HG02885 (cell line): ENCODE results near the gene IL36G.

Experiments
- ATAC-seq: cut with Tn5 transposase; IDR thresholded peaks from one replicate; pipeline ENCODE4 v1.9.1; 2021; ENCODE audit warnings: mild to moderate bottlenecking; ENCODE audit not compliant: unreplicated experiment, poor library complexity

The IL36G gene

GRCh38 chr2:112967023-112967422 lies 10.8 kb upstream of the IL36G start:
- ATAC-seq = no peak

GRCh38 chr2:112972423-112973086 lies 5.3 kb upstream of the IL36G start:
- no peak for ATAC-seq

DNA sequence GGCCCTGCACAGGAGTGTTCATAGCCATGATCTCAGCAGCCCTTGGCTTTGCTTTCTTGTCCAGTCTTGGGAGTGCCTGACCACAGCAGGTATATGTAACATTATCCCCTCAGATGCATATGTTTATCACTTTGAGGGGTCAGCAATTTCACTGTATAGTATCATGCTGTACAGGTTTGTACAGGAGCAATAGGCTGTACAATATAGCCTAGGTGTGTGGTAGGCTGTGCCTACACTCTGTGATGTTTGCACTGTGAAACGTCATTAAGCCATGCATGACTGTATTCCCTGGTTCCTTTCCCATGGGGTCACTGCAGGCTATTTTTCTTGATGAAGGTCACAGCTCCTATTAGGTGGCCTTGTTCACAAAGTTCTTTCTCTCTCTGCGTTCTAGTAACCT lies 4.7 kb upstream of the IL36G start:
- no peak for ATAC-seq

GRCh38 chr2:112979731-112980130 lies 1.9 kb downstream of the IL36G start:
- ATAC-seq = no peak

DNA sequence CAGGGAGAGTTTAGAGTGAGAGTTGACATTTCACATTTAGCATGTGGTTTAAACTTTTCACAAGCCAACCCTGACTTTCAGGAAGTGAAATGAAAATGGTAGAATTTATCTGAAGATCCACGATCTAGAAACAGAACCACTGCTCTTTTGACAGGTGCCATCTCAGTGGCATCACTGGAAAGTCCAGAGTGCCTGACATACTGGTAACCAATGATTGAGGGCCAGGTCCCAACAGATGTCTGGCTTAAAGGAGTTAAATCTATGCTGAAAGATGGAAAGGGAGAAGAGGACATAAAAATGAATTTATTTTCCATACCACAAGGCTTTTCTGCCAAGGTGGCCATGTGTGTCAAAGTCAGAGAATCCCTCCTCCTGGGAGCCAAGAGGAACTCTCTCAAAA lies 2.7 kb downstream of the IL36G start:
- no peak for ATAC-seq

- no peak for ATAC-seq
Measured at GRCh38 chr2:112985090-112985489, 7.3 kb downstream of the IL36G start.

DNA sequence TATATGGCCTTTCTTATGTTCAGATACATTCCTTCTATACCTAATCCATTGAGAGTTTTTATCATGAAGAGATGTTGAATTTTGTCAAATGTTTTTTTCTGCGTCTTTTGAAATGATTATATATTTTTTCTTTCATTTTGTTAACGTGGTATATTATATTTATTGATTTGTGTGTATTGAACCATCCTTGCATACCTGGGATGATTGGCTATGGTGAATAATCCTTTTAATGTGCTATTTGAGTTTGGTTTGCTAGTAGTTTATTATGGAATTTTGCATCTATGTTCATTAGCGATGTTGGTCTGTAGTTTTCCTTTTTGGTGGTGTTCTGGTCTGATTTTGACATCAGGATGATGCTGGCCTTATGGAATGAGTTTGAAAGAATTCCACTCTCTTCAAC lies 11.8 kb downstream of the IL36G start:
- no peak for ATAC-seq

DNA sequence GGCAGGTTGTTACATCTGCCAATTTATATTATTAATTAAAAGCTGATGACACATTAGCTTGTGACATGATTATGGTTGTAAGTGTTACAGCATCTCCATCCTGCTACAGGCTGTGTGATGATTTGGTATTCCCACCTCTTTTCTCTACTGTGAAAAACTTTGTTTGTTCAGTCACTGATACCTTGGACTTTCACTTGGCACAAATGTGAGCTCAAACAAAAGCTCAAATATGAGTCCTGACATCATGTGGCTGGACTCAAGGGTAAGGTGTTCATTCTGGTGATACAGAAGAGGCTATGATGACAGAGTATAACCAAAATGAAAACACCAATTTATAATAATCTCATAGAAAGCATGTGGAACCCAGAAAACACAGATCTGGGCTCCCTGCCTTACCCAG lies 16.0 kb downstream of the IL36G start:
- no peak for ATAC-seq

- ATAC-seq = no peak
Measured at GRCh38 chr2:112994648-112995047, 16.8 kb downstream of the IL36G start.

- no peak for ATAC-seq
Measured at GRCh38 chr2:112995346-112995920, 17.6 kb downstream of the IL36G start.

- ATAC-seq = no peak
Measured at GRCh38 chr2:112996635-112997034, 18.8 kb downstream of the IL36G start.

DNA sequence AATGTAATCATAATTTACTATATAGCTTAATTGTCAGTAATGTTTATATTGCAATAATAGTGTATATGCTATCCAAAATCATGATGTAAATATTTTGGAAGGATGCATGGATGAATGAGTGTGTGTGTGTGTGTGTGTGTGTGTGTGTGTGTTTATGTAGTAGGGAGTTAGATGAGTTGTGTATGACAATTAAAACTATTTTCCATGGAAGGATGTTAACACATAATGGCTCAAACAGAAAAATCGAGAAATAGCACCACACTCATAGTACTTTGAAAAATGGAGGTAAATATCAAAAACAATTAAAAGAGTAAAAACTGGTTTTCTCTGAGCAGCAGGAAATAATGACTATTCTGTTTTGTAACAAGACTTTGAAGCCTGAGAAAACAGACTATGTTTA lies 19.3 kb downstream of the IL36G start:
- no peak for ATAC-seq

GRCh38 chr2:113000436-113000835 lies 22.6 kb downstream of the IL36G start:
- no peak for ATAC-seq

DNA sequence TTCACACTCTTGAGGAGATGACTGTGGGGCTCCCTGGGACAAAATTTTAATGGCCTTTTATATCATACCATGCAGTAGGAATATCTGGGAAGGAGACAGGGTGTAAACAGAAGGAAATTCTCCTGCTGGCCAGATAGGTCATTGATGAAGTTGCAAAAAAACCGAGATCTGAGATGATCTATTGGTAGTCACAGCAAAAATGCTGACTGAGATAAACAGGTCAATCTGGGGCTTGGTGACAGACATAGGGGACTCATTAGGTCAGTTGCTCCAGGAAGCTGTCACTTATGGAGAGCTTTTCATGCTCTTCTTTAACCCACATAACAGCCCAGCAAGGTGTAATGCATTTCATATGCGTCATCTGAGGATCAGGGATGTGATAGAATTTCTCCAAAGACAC lies 24.9 kb downstream of the IL36G start:
- no peak for ATAC-seq

DNA sequence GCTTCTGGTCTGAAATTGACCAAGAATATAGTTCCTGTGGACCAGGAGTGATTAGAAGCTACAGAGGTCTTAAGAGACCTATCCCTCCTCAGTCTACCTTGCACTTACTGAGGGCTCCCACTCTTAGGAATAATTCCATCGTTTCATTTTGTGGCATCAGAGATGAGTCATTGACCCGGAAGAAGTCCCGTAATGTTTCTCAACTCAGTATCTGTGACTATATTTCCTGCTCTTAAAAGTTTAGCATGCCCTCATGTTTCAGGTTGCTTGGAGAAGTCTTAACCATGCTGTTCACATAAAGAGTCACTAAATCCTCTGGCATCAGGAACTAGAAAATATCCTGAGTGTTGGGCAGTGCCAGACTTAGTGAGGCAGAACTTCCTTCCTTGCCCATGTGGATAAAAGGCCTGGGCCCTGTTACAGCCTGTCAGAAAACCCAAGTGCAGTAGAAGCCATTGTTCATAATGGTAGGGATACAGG lies 27.3 kb downstream of the IL36G start, which contains the start of gene IL36A:
TSS of gene IL36A (plus strand) at position 430 of the 480 bp plus-strand sequence. CDS start 413 bp downstream, outside the sequence.
- no peak for ATAC-seq

- no peak for ATAC-seq
Measured at GRCh38 chr2:113007250-113007649, 29.4 kb downstream of the IL36G start.

DNA sequence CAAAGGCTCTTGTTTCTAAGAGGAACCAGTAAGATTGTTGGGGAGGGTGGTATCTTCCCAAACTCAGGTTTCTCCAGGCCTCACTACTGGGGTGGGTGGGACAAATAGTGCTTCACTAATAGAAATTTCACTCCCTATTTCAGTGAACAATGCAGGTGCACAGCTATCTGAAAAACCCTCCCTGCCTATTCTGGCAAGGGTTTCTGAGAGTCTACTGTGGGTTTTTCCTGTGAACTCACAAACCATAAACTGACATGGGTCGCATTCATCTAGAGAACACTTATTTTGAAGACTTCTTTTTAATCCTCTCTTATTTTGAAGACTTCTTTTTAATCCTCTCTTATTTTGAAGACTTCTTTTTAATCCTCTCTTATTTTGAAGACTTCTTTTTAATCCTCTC lies 31.8 kb downstream of the IL36G start:
- no peak for ATAC-seq

DNA sequence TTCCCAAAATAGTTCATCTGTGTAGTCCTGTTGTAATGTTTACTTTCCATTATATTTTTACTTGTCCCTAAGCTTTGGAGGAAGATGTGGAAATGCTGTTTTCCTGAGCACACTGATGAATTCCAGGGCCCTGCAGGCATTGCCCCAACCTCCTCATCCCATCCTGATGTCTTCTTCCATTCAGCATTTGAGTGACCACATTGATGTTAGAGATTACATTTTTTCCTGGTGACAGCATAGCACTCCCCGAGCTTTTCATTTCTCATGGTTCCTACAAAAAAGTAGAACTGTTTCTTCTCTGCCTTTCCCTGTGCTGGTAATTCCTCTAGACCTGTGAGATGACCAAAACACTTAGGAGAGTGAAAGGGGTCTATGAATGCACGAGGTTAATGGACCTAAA lies 32.3 kb downstream of the IL36G start:
- ATAC-seq = no peak

GRCh38 chr2:113011108-113011507 lies 33.3 kb downstream of the IL36G start:
- no peak for ATAC-seq

- no peak for ATAC-seq
Measured at GRCh38 chr2:113012436-113013335, 34.9 kb downstream of the IL36G start.

- no peak for ATAC-seq
Measured at GRCh38 chr2:113013336-113013661, 35.5 kb downstream of the IL36G start.
